GM19467 (cell line): ENCODE measurements around the gene PKLR.
"Not testable (repeated sequence)": the region's sequence is repeated elsewhere in the genome, so short reads cannot be mapped to it uniquely, and the experiment has no call there.

Source experiments
- ATAC-seq: cut with Tn5 transposase; IDR thresholded peaks from one replicate; pipeline ENCODE4 v1.9.1; 2021; ENCODE audit warnings: mild to moderate bottlenecking, moderate library complexity; ENCODE audit not compliant: unreplicated experiment

PKLR gene

GRCh38 chr1:155301342-155301841, at the start of gene PKLR:
PKLR (minus strand) TSS chr1:155301438; CDS start chr1:155301395, 43 bp downstream.
- no peak for ATAC-seq

GRCh38 chr1:155342842-155343241, 41.6 kb upstream of the PKLR start:
- no peak for ATAC-seq

GRCh38 chr1:155339515-155340097, 38.4 kb upstream of the PKLR start:
- ATAC-seq = no peak

GRCh38 chr1:155334962-155335361, 33.7 kb upstream of the PKLR start:
- no peak for ATAC-seq

- ATAC-seq = no peak
These were observed 28.9 kb upstream of the PKLR start for GRCh38 chr1:155329980-155330598.

- not testable (repeated sequence) for ATAC-seq
These were observed 27.6 kb upstream of the PKLR start for GRCh38 chr1:155328856-155329255.

GRCh38 chr1:155327981-155328380, 26.7 kb upstream of the PKLR start:
- no peak for ATAC-seq

GRCh38 chr1:155326631-155327037, 25.4 kb upstream of the PKLR start:
- ATAC-seq = no peak

- no peak for ATAC-seq
These were observed 24.8 kb upstream of the PKLR start for GRCh38 chr1:155326020-155326526.

- no peak for ATAC-seq
These were observed 24.3 kb upstream of the PKLR start for GRCh38 chr1:155325603-155325893.

GRCh38 chr1:155324717-155325602, 23.7 kb upstream of the PKLR start:
- peak; percentile 6 for ATAC-seq

GRCh38 chr1:155324037-155324716, 22.9 kb upstream of the PKLR start:
- peak; percentile 56 for ATAC-seq

- ATAC-seq = peak; percentile 26
These were observed 22.4 kb upstream of the PKLR start for GRCh38 chr1:155323729-155324036.

- ATAC-seq = peak; percentile 30
These were observed 21.9 kb upstream of the PKLR start for GRCh38 chr1:155322953-155323728.

- no peak for ATAC-seq
These were observed 21.3 kb upstream of the PKLR start for GRCh38 chr1:155322571-155322952.

- no peak for ATAC-seq
These were observed 20.6 kb upstream of the PKLR start for GRCh38 chr1:155321639-155322503.

- no peak for ATAC-seq
These were observed 19.7 kb upstream of the PKLR start, which contains the start of gene RUSC1 for GRCh38 chr1:155320661-155321617. RUSC1 (plus strand) TSS chr1:155320894; CDS start chr1:155321774, 880 bp downstream.

- no peak for ATAC-seq
These were observed 19.0 kb upstream of the PKLR start for GRCh38 chr1:155320252-155320651.
